HepG2 (cell line): Measurements from ENCODE around the gene CLASRP. TPM values are rescaled to one million over a fixed set of nuclear protein-coding genes. Genes with fewer than 3 reads are reported as not detected.
A peak's percentile ranks its signal among the peaks of the same experiment; 100 is the strongest.

Experiments
- BRD4 ChIP-seq: sonication (generic); formaldehyde crosslinking; IDR thresholded peaks from 2 replicates; pipeline ENCODE4 v1.4.0; 2020; ENCODE audit warnings: missing genetic modification reagents
- HBP1 ChIP-seq: IDR thresholded peaks from 2 replicates; pipeline ENCODE4 v1.6.1; 2016; ENCODE audit warnings: low read depth, control low read depth
- HMG20A ChIP-seq: IDR thresholded peaks from 2 replicates; pipeline ENCODE4 v1.6.1; 2016; ENCODE audit warnings: borderline replicate concordance
- MAX ChIP-seq: IDR thresholded peaks from 2 replicates; pipeline ENCODE4 v1.6.1; 2012; ENCODE audit warnings: inconsistent platforms
- MEIS2 ChIP-seq: sonication (generic); formaldehyde crosslinking; IDR thresholded peaks from 2 replicates; pipeline ENCODE4 v1.9.0; 2021; ENCODE audit warnings: mild to moderate bottlenecking, missing genetic modification reagents
- MYPOP ChIP-seq: sonication (generic); formaldehyde crosslinking; IDR thresholded peaks from 2 replicates; pipeline ENCODE4 v1.8.1; 2023; ENCODE audit warnings: mild to moderate bottlenecking, moderate library complexity, missing genetic modification reagents
- TBX3 ChIP-seq: fragments of 450-650 bp; IDR thresholded peaks from 2 replicates; pipeline ENCODE4 v1.6.1; 2017; ENCODE audit warnings: antibody characterized with exemption, mild to moderate bottlenecking, inconsistent platforms, borderline replicate concordance
- THAP11 ChIP-seq: IDR thresholded peaks from 2 replicates; pipeline ENCODE4 v1.6.1; 2016; ENCODE audit warnings: missing biosample characterization, missing genetic modification reagents
- ZFX ChIP-seq: sonication (generic); formaldehyde crosslinking; IDR thresholded peaks from 2 replicates; pipeline ENCODE4 v1.4.0; 2020; ENCODE audit warnings: mild to moderate bottlenecking, low read depth, missing genetic modification reagents, moderate library complexity
- ZNF3 ChIP-seq: IDR thresholded peaks from 2 replicates; pipeline ENCODE4 v1.7.0; 2017; ENCODE audit warnings: inconsistent platforms
- ZNF614 ChIP-seq: IDR thresholded peaks from 2 replicates; pipeline ENCODE4 v1.6.1; 2018; ENCODE audit warnings: missing biosample characterization, missing genetic modification reagents, inconsistent platforms, borderline replicate concordance
- ZNF616 ChIP-seq: sonication (generic); formaldehyde crosslinking; IDR thresholded peaks from 2 replicates; pipeline ENCODE4 v1.5.0; 2020; ENCODE audit warnings: low read depth, mild to moderate bottlenecking, missing genetic modification reagents
- ZNF792 ChIP-seq: IDR thresholded peaks from 2 replicates; pipeline ENCODE4 v1.6.1; 2016
- ZSCAN9 ChIP-seq: IDR thresholded peaks from 2 replicates; pipeline ENCODE4 v1.6.1; 2016; ENCODE audit warnings: borderline replicate concordance
- polyA plus RNA-seq, 8 experiments: library from polyadenylated mRNA; depleted of rRNA in 3 of 8; stranded (reverse) in 7 of 8; unstranded in 1 of 8; fragments of >200 nt; fragmentation: Illumina TruSeq in 4 of 8; extraction: Trizol in 4 of 8; gene quantifications; 2 replicates each; pipeline versions ENCODE4 v1.2.1 to v1.2.3, GENCODE V29; 2011 to 2016; ENCODE audit warnings: low read depth in 4 of 8, missing spikeins in 1 of 8, mixed read lengths in 1 of 8; ENCODE audit not compliant: insufficient read depth in 1 of 8
- total RNA-seq, 5 experiments: library from RNA; depleted of rRNA; stranded (reverse); fragments of >200 nt; fragmentation: Illumina TruSeq; extraction: Trizol; gene quantifications; 2 replicates each; pipeline ENCODE4 v1.2.3, GENCODE V29; 2016; ENCODE audit warnings: low read depth in 1 of 5
- TF ChIP-seq, protein P1 (sequence below): sonication (generic); formaldehyde crosslinking; IDR thresholded peaks from 2 replicates; pipeline ENCODE4 v1.8.1; 2022; ENCODE audit warnings: low read depth, mild to moderate bottlenecking, missing genetic modification reagents
- TF ChIP-seq, protein P2 (sequence below): sonication (generic); IDR thresholded peaks from 2 replicates; pipeline ENCODE4 v1.6.1; 2016; ENCODE audit warnings: low read depth, borderline replicate concordance
- TF ChIP-seq, protein P3 (sequence below): sonication (generic); formaldehyde crosslinking; IDR thresholded peaks from 2 replicates; pipeline ENCODE4 v1.4.0; 2020; ENCODE audit warnings: missing genetic modification reagents
- TF ChIP-seq, protein P4 (sequence below): IDR thresholded peaks from 2 replicates; pipeline ENCODE4 v1.6.1; 2016; ENCODE audit warnings: missing compliant biosample characterization, missing genetic modification reagents, borderline replicate concordance

Gene CLASRP
- total and polyA plus RNA-seq, 2 of the 13 experiments (the other 11 are each of a cell fraction or from before 2014, with no cell fraction given) = 32.0 to 51.4 TPM

DNA sequence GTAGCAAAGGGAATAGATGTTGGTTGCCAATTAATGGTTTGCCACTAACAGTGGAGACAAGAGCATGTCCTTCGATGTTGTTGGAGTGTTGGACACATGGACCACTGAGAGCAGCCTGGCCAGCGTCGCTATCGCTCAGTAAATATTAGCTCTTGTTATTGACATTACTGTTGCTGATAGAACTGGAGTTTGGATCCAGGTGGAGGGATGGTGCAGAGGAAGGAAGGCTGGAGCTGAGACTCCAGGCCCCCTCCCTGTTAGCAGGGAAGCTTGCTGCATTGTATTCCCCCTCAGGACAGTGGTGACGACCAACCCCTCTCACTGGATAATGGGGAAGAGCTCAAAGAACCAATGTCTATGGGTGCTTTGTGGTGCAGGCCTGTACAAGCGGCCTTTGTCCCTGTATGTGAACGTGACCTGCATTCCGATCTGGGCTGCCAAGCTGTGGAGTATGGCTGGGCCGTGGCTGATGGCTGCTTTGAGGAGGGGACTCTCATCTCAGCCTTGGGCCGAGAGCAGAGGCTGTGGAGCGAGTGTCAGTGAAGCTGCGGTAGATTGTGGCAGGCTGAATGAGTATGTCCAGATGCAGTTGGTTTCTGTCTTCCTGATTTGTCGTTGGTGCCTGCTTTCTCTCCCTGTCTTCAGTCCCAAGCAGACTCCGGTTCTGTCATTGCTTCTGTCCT, 7.0 kb downstream of the CLASRP start (continued):
- TF ChIP-seq, protein P1, sequence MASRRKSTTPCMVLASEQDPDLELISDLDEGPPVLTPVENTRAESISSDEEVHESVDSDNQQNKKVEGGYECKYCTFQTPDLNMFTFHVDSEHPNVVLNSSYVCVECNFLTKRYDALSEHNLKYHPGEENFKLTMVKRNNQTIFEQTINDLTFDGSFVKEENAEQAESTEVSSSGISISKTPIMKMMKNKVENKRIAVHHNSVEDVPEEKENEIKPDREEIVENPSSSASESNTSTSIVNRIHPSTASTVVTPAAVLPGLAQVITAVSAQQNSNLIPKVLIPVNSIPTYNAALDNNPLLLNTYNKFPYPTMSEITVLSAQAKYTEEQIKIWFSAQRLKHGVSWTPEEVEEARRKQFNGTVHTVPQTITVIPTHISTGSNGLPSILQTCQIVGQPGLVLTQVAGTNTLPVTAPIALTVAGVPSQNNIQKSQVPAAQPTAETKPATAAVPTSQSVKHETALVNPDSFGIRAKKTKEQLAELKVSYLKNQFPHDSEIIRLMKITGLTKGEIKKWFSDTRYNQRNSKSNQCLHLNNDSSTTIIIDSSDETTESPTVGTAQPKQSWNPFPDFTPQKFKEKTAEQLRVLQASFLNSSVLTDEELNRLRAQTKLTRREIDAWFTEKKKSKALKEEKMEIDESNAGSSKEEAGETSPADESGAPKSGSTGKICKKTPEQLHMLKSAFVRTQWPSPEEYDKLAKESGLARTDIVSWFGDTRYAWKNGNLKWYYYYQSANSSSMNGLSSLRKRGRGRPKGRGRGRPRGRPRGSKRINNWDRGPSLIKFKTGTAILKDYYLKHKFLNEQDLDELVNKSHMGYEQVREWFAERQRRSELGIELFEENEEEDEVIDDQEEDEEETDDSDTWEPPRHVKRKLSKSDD (CRISPR knock-in tag) = peak; percentile 72; the same call in 1 of the 2 replicates
- TF ChIP-seq MEIS2 (CRISPR knock-in tag) (peak; percentile 76; the same call in 1 of the 2 replicates), MYPOP (CRISPR knock-in tag) (peak; percentile 53; the same call in 1 of the 2 replicates), ZNF616 (0 out of 2 replicates have a peak, but pooled peaks have one; percentile 59), ZNF792 (CRISPR knock-in tag) (peak; percentile 85; the same call in 1 of the 2 replicates), ZSCAN9 (CRISPR knock-in tag) (peak; percentile 90), MAX (peak; percentile 90), ZFX (CRISPR knock-in tag) (peak; percentile 83), TBX3 (peak; percentile 60; the same call in 1 of the 2 replicates), HMG20A (CRISPR knock-in tag) (peak; percentile 73; the same call in 1 of the 2 replicates), ZNF614 (CRISPR knock-in tag) (peak; percentile 86), HBP1 (CRISPR knock-in tag) (0 out of 2 replicates have a peak, but pooled peaks have one; percentile 40), THAP11 (CRISPR knock-in tag) (peak; percentile 67), ZNF3 (CRISPR knock-in tag) (0 out of 2 replicates have a peak, but pooled peaks have one; percentile 29), BRD4 (peak; percentile 79; the same call in 1 of the 2 replicates)
- TF ChIP-seq, protein P2, sequence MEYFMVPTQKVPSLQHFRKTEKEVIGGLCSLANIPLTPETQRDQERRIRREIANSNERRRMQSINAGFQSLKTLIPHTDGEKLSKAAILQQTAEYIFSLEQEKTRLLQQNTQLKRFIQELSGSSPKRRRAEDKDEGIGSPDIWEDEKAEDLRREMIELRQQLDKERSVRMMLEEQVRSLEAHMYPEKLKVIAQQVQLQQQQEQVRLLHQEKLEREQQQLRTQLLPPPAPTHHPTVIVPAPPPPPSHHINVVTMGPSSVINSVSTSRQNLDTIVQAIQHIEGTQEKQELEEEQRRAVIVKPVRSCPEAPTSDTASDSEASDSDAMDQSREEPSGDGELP = peak; percentile 78; the same call in 1 of the 2 replicates
- TF ChIP-seq, protein P3, sequence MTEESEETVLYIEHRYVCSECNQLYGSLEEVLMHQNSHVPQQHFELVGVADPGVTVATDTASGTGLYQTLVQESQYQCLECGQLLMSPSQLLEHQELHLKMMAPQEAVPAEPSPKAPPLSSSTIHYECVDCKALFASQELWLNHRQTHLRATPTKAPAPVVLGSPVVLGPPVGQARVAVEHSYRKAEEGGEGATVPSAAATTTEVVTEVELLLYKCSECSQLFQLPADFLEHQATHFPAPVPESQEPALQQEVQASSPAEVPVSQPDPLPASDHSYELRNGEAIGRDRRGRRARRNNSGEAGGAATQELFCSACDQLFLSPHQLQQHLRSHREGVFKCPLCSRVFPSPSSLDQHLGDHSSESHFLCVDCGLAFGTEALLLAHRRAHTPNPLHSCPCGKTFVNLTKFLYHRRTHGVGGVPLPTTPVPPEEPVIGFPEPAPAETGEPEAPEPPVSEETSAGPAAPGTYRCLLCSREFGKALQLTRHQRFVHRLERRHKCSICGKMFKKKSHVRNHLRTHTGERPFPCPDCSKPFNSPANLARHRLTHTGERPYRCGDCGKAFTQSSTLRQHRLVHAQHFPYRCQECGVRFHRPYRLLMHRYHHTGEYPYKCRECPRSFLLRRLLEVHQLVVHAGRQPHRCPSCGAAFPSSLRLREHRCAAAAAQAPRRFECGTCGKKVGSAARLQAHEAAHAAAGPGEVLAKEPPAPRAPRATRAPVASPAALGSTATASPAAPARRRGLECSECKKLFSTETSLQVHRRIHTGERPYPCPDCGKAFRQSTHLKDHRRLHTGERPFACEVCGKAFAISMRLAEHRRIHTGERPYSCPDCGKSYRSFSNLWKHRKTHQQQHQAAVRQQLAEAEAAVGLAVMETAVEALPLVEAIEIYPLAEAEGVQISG (CRISPR knock-in tag) = peak; percentile 77
- TF ChIP-seq, protein P4, sequence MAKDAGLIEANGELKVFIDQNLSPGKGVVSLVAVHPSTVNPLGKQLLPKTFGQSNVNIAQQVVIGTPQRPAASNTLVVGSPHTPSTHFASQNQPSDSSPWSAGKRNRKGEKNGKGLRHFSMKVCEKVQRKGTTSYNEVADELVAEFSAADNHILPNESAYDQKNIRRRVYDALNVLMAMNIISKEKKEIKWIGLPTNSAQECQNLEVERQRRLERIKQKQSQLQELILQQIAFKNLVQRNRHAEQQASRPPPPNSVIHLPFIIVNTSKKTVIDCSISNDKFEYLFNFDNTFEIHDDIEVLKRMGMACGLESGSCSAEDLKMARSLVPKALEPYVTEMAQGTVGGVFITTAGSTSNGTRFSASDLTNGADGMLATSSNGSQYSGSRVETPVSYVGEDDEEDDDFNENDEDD (CRISPR knock-in tag) = peak; percentile 63; the same call in 1 of the 2 replicates
